ENCODE results near the gene SIAH1. TPM values are rescaled to one million over a fixed set of nuclear protein-coding genes. Genes with fewer than 3 reads are reported as not detected.

The SIAH1 gene
- total and polyA plus RNA-seq, 9 of the 15 experiments (the other 6 are each of a cell fraction or from before 2014, with no cell fraction given): 4.1 to 14.3 (median 12.5) TPM

DNA sequence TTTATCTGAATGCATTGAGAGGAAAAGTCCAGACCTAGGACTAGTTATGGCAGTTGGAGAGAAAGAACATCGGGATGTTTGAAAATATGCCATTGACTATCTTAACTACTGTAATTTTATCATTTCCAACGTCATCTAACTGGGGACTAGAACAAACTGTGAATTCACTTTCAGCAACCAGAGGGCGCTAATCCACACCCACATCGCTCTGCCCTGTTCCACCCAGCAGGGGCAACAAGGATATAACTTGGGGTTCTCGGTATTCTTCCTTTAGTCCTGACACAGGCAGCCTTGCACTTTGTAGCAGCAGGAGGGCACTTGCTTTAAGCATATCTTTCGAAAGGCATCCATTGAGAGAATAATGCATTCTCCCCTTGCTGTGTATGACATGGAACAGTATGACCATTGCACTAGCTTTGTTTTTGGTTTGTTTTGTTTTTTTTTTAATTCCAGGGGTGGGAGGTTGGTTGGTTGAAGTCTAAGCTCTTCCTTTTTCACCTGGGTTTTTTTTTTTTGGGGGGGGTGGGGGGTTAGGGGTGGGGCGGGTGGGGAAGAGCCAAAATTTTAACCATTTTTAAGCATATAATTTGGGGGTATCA, 31.5 kb downstream of the SIAH1 start (continued):
- TF ChIP-seq VEZF1 (CRISPR knock-in tag; IDR thresholded peaks at IDR 0.05) (0 out of 2 replicates have a peak, but pooled peaks have one; percentile 16), ZNF444 (CRISPR knock-in tag; IDR thresholded peaks at IDR 0.05) (no peak), CREM (IDR thresholded peaks at IDR 0.05; ENCODE audit: low read depth) (peak; percentile 77), POLR2G (IDR thresholded peaks at IDR 0.05; ENCODE audit: low read depth, low read length) (0 out of 2 replicates have a peak, but pooled peaks have one; percentile 15), CC2D1A (IDR thresholded peaks at IDR 0.05) (peak; percentile 47; the same call in 1 of the 2 replicates), SUPT5H (IDR thresholded peaks at IDR 0.05) (peak; percentile 31; the same call in 1 of the 2 replicates), TEAD2 (tag; IDR thresholded peaks at IDR 0.05) (no peak), ZNF24 (IDR thresholded peaks at IDR 0.05) (peak; percentile 55; the same call in 1 of the 2 replicates), ATF7 (IDR thresholded peaks at IDR 0.05) (0 out of 2 replicates have a peak, but pooled peaks have one; percentile 43), MAZ (CRISPR knock-in tag; conservative IDR thresholded peaks at IDR 0.05 in 1 of 2, IDR thresholded peaks at IDR 0.05 in 1 of 2) (peak in 1 of 2 experiments; percentile 26; a peak in 1 of 4 replicates), ZBTB17 (CRISPR knock-in tag; IDR thresholded peaks at IDR 0.05) (peak; percentile 94), FOXJ3 (CRISPR knock-in tag; IDR thresholded peaks at IDR 0.05) (no peak), FOXK2 (conservative IDR thresholded peaks at IDR 0.05 in 1 of 2, IDR thresholded peaks at IDR 0.05 in 1 of 2; ENCODE audit: low read depth in 2 of 2) (peak; percentile 85 to 87), ZNF507 (tag; conservative IDR thresholded peaks at IDR 0.05) (no peak), ZNF253 (CRISPR knock-in tag; conservative IDR thresholded peaks at IDR 0.05) (no peak), CTBP1 (IDR thresholded peaks at IDR 0.05; ENCODE audit: borderline replicate concordance) (peak; percentile 28; the same call in 1 of the 2 replicates), MBD2 (IDR thresholded peaks at IDR 0.05; ENCODE audit: borderline replicate concordance, low read depth) (no peak), SMC3 (conservative IDR thresholded peaks at IDR 0.05; ENCODE audit: insufficient read depth, low read depth, low read length) (peak; percentile 86), ZEB2 (IDR thresholded peaks at IDR 0.05) (0 out of 2 replicates have a peak, but pooled peaks have one; percentile 13)
- TF ChIP-seq, protein P1, sequence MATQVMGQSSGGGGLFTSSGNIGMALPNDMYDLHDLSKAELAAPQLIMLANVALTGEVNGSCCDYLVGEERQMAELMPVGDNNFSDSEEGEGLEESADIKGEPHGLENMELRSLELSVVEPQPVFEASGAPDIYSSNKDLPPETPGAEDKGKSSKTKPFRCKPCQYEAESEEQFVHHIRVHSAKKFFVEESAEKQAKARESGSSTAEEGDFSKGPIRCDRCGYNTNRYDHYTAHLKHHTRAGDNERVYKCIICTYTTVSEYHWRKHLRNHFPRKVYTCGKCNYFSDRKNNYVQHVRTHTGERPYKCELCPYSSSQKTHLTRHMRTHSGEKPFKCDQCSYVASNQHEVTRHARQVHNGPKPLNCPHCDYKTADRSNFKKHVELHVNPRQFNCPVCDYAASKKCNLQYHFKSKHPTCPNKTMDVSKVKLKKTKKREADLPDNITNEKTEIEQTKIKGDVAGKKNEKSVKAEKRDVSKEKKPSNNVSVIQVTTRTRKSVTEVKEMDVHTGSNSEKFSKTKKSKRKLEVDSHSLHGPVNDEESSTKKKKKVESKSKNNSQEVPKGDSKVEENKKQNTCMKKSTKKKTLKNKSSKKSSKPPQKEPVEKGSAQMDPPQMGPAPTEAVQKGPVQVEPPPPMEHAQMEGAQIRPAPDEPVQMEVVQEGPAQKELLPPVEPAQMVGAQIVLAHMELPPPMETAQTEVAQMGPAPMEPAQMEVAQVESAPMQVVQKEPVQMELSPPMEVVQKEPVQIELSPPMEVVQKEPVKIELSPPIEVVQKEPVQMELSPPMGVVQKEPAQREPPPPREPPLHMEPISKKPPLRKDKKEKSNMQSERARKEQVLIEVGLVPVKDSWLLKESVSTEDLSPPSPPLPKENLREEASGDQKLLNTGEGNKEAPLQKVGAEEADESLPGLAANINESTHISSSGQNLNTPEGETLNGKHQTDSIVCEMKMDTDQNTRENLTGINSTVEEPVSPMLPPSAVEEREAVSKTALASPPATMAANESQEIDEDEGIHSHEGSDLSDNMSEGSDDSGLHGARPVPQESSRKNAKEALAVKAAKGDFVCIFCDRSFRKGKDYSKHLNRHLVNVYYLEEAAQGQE (IDR thresholded peaks at IDR 0.05; ENCODE audit: borderline replicate concordance): peak; percentile 90
- TF ChIP-seq, protein P1 (CRISPR knock-in tag; IDR thresholded peaks at IDR 0.05; ENCODE audit: low read depth): no peak

Data from K562 (cell line).